ENCODE data around the gene PCDHA8. TPM values are rescaled to one million over a fixed set of nuclear protein-coding genes. Genes with fewer than 3 reads are reported as not detected.
"Not testable (repeated sequence)": the region's sequence is repeated elsewhere in the genome, so short reads cannot be mapped to it uniquely, and the experiment has no call there.

PCDHA8 gene
- total RNA-seq, 1 donor from 2014 or later, result not detected

- H3K27me3 Mint-ChIP-seq (ENCODE audit: insufficient read depth); intact Hi-C loops (cut with micrococcal nuclease); DNase-seq (ENCODE audit: low spot score); H3K4me1 Mint-ChIP-seq (ENCODE audit: low read depth); H3K4me3 Mint-ChIP-seq; H3K27ac Mint-ChIP-seq; H3K36me3 Mint-ChIP-seq (ENCODE audit: low read depth): not testable (repeated sequence)
- H3K9me3 Mint-ChIP-seq, result peaks cover 40% of the 10 kb centered on the region
These were observed 32.6 kb upstream of the PCDHA8 start for GRCh38 chr5:140808241-140808888.

GRCh38 chr5:140808889-140809291, 32.1 kb upstream of the PCDHA8 start:
- no peaks in the 10 kb centered on the region for H3K27me3 Mint-ChIP-seq (ENCODE audit: insufficient read depth)
- no peaks in the 10 kb centered on the region for H3K36me3 Mint-ChIP-seq (ENCODE audit: low read depth)
- H3K4me3 Mint-ChIP-seq, result no peak overlapping the region
- intact Hi-C loops (cut with micrococcal nuclease), result no loop called here
- H3K4me1 Mint-ChIP-seq (ENCODE audit: low read depth), result no peaks in the 10 kb centered on the region
- H3K27ac Mint-ChIP-seq, result no peak overlapping the region
- peaks cover 35% of the 10 kb centered on the region for H3K9me3 Mint-ChIP-seq
- no peak for DNase-seq (ENCODE audit: low spot score)

GRCh38 chr5:140821375-140822280, 19.4 kb upstream of the PCDHA8 start, which contains the start of gene PCDHA5:
TSS of gene PCDHA5 (plus strand) at chr5:140821613.
- Mint-ChIP-seq H3K36me3 (ENCODE audit: low read depth) (no peaks in the 10 kb centered on the region), H3K27ac (no peak within 1 kb of the TSS), H3K9me3 (peaks cover 14% of the 10 kb centered on the region), H3K4me3 (no peak within 1 kb of the TSS), H3K4me1 (ENCODE audit: low read depth) (no peaks in the 10 kb centered on the region), H3K27me3 (ENCODE audit: insufficient read depth) (no peaks in the 10 kb centered on the region)
- intact Hi-C loops (cut with micrococcal nuclease), result no loop called here
- no peak for DNase-seq (ENCODE audit: low spot score)

- Mint-ChIP-seq H3K4me3 (no peak overlapping the region), H3K9me3 (peaks cover 20% of the 10 kb centered on the region), H3K36me3 (ENCODE audit: low read depth) (no peaks in the 10 kb centered on the region), H3K4me1 (ENCODE audit: low read depth) (no peaks in the 10 kb centered on the region), H3K27me3 (ENCODE audit: insufficient read depth) (peaks cover 2% of the 10 kb centered on the region), H3K27ac (no peak overlapping the region)
- DNase-seq (ENCODE audit: low spot score), result no peak
- intact Hi-C loops (cut with micrococcal nuclease), result no loop called here
These were observed 18.7 kb upstream of the PCDHA8 start for GRCh38 chr5:140822281-140822629.

GRCh38 chr5:140822969-140823368, 18.0 kb upstream of the PCDHA8 start:
- H3K27me3 Mint-ChIP-seq (ENCODE audit: insufficient read depth); H3K4me1 Mint-ChIP-seq (ENCODE audit: low read depth); H3K4me3 Mint-ChIP-seq; H3K27ac Mint-ChIP-seq; H3K36me3 Mint-ChIP-seq (ENCODE audit: low read depth); DNase-seq (ENCODE audit: low spot score); intact Hi-C loops (cut with micrococcal nuclease): not testable (repeated sequence)
- peaks cover 26% of the 10 kb centered on the region for H3K9me3 Mint-ChIP-seq

- Mint-ChIP-seq H3K27ac (no peak overlapping the region), H3K27me3 (ENCODE audit: insufficient read depth) (peaks cover 2% of the 10 kb centered on the region), H3K9me3 (peaks cover 31% of the 10 kb centered on the region), H3K36me3 (ENCODE audit: low read depth) (peaks cover 2% of the 10 kb centered on the region), H3K4me3 (no peak overlapping the region), H3K4me1 (ENCODE audit: low read depth) (no peaks in the 10 kb centered on the region)
- intact Hi-C loops (cut with micrococcal nuclease), result no loop called here
- no peak for DNase-seq (ENCODE audit: low spot score)
These were observed 17.5 kb upstream of the PCDHA8 start for GRCh38 chr5:140823475-140823874.

GRCh38 chr5:140827704-140828361, 13.2 kb upstream of the PCDHA8 start, which contains the start of gene PCDHA6:
TSS of gene PCDHA6 (plus strand) at chr5:140827960. CDS start at chr5:140828092, 132 bp downstream.
- H3K27me3 Mint-ChIP-seq (ENCODE audit: insufficient read depth), result peaks cover 2% of the 10 kb centered on the region
- H3K27ac Mint-ChIP-seq, result no peak within 1 kb of the TSS
- H3K4me1 Mint-ChIP-seq (ENCODE audit: low read depth), result no peaks in the 10 kb centered on the region
- no peak for DNase-seq (ENCODE audit: low spot score)
- peaks cover 39% of the 10 kb centered on the region for H3K9me3 Mint-ChIP-seq
- no peak within 1 kb of the TSS for H3K4me3 Mint-ChIP-seq
- intact Hi-C loops (cut with micrococcal nuclease), result no loop called here
- H3K36me3 Mint-ChIP-seq (ENCODE audit: low read depth), result peaks cover 2% of the 10 kb centered on the region

GRCh38 chr5:140828362-140828737, 12.6 kb upstream of the PCDHA8 start:
- intact Hi-C loops (cut with micrococcal nuclease), result no loop called here
- H3K4me1 Mint-ChIP-seq (ENCODE audit: low read depth), result no peaks in the 10 kb centered on the region
- H3K27ac Mint-ChIP-seq, result no peak overlapping the region
- H3K9me3 Mint-ChIP-seq, result peaks cover 43% of the 10 kb centered on the region
- peaks cover 2% of the 10 kb centered on the region for H3K27me3 Mint-ChIP-seq (ENCODE audit: insufficient read depth)
- H3K4me3 Mint-ChIP-seq, result no peak overlapping the region
- no peak for DNase-seq (ENCODE audit: low spot score)
- H3K36me3 Mint-ChIP-seq (ENCODE audit: low read depth), result peaks cover 2% of the 10 kb centered on the region

GRCh38 chr5:140829511-140830501, 11.2 kb upstream of the PCDHA8 start:
- intact Hi-C loops (cut with micrococcal nuclease), result loop anchor here (5.0 kb wide), 1 partner anchor 47 kb away; the partner anchor contains the start of gene PCDHA12
- not testable (repeated sequence) for H3K27ac Mint-ChIP-seq; H3K4me1 Mint-ChIP-seq (ENCODE audit: low read depth); H3K27me3 Mint-ChIP-seq (ENCODE audit: insufficient read depth); H3K4me3 Mint-ChIP-seq; H3K36me3 Mint-ChIP-seq (ENCODE audit: low read depth); DNase-seq (ENCODE audit: low spot score)
- H3K9me3 Mint-ChIP-seq, result peaks cover 43% of the 10 kb centered on the region

- H3K36me3 Mint-ChIP-seq (ENCODE audit: low read depth), result no peaks in the 10 kb centered on the region
- peaks cover 23% of the 10 kb centered on the region for H3K9me3 Mint-ChIP-seq
- intact Hi-C loops (cut with micrococcal nuclease), result loop anchor here (5.0 kb wide), 1 partner anchor 43 kb away; the partner anchor contains the start of gene PCDHA12
- no peaks in the 10 kb centered on the region for H3K27me3 Mint-ChIP-seq (ENCODE audit: insufficient read depth)
- DNase-seq (ENCODE audit: low spot score), result no peak
- no peak within 1 kb of the TSS for H3K4me3 Mint-ChIP-seq
- no peak within 1 kb of the TSS for H3K27ac Mint-ChIP-seq
- H3K4me1 Mint-ChIP-seq (ENCODE audit: low read depth), result no peaks in the 10 kb centered on the region
These were observed 7.0 kb upstream of the PCDHA8 start, which contains the start of gene PCDHA7 for GRCh38 chr5:140833993-140834392. TSS of gene PCDHA7 (plus strand) at chr5:140834269. CDS start at chr5:140834384, 115 bp downstream.

GRCh38 chr5:140834439-140835008, 6.5 kb upstream of the PCDHA8 start:
- H3K27ac Mint-ChIP-seq; H3K4me1 Mint-ChIP-seq (ENCODE audit: low read depth); H3K36me3 Mint-ChIP-seq (ENCODE audit: low read depth); H3K27me3 Mint-ChIP-seq (ENCODE audit: insufficient read depth); DNase-seq (ENCODE audit: low spot score); H3K4me3 Mint-ChIP-seq: not testable (repeated sequence)
- intact Hi-C loops (cut with micrococcal nuclease), result loop anchor here (5.0 kb wide), 1 partner anchor 43 kb away; the partner anchor contains the start of gene PCDHA12
- peaks cover 24% of the 10 kb centered on the region for H3K9me3 Mint-ChIP-seq
